SJSA1 (cell line): Measurements from ENCODE around the gene NRG3. TPM values are rescaled to one million over a fixed set of nuclear protein-coding genes. Genes with fewer than 3 reads are reported as not detected.

ENCODE experiments used
- DNase-seq, 2 experiments: peaks; one replicate each; pipeline ENCODE4 v3.0.0-alpha.2; 2015 to 2020; ENCODE audit warnings: low spot score in 2 of 2, low read depth in 1 of 2
- H3K27ac ChIP-seq: fragments of 250-450 bp; sonication (Bioruptor Pico); 2 replicates; pipeline ENCODE4 v1.5.1; 2020; ENCODE audit warnings: mild to moderate bottlenecking, moderate library complexity
- H3K27me3 ChIP-seq: fragments of 250-450 bp; sonication (Bioruptor Pico); replicated peaks from 2 replicates; pipeline ENCODE4 v1.5.1; 2020; ENCODE audit warnings: mild to moderate bottlenecking, moderate library complexity
- H3K36me3 ChIP-seq: fragments of 250-450 bp; sonication (Bioruptor Pico); 2 replicates; pipeline ENCODE4 v1.5.1; 2020; ENCODE audit warnings: mild to moderate bottlenecking
- H3K4me1 ChIP-seq: fragments of 250-450 bp; sonication (Bioruptor Pico); replicated peaks from 2 replicates; pipeline ENCODE4 v1.6.1; 2021; ENCODE audit warnings: mild to moderate bottlenecking
- H3K4me3 ChIP-seq: fragments of 250-450 bp; sonication (Bioruptor Pico); 2 replicates; pipeline ENCODE4 v1.5.1; 2020; ENCODE audit warnings: mild to moderate bottlenecking
- H3K9me3 ChIP-seq: fragments of 250-450 bp; sonication (Bioruptor Pico); replicated peaks from 2 replicates; pipeline ENCODE4 v1.5.1; 2020; ENCODE audit warnings: mild to moderate bottlenecking
- total RNA-seq: library from RNA; depleted of rRNA; stranded (reverse); fragments of >200 nt; shearing (Covaris generic); gene quantifications from 2 replicates; pipeline ENCODE4 v1.2.3, GENCODE V29; 2014

NRG3 gene
- total RNA-seq, 1 experiment from 2014 or later, result not detected

- Histone ChIP-seq H3K36me3 (no peaks in the 10 kb centered on the region), H3K4me3 (no peak overlapping the region), H3K27me3 (no peaks in the 10 kb centered on the region), H3K27ac (no peak overlapping the region), H3K9me3 (no peaks in the 10 kb centered on the region), H3K4me1 (no peaks in the 10 kb centered on the region)
- DNase-seq, result no peak
These were observed 926.3 kb downstream of the NRG3 start for GRCh38 chr10:82801289-82801688.

GRCh38 chr10:82811621-82812020, 936.6 kb downstream of the NRG3 start:
- Histone ChIP-seq H3K4me1 (no peaks in the 10 kb centered on the region), H3K4me3 (no peak overlapping the region), H3K9me3 (no peaks in the 10 kb centered on the region), H3K36me3 (no peaks in the 10 kb centered on the region), H3K27ac (no peak overlapping the region), H3K27me3 (no peaks in the 10 kb centered on the region)
- no peak for DNase-seq

- H3K36me3 ChIP-seq, result no peaks in the 10 kb centered on the region
- no peaks in the 10 kb centered on the region for H3K4me1 ChIP-seq
- H3K9me3 ChIP-seq, result no peaks in the 10 kb centered on the region; the same call in 1 of the 2 replicates
- no peak overlapping the region for H3K4me3 ChIP-seq
- DNase-seq, result no peak
- H3K27me3 ChIP-seq, result no peaks in the 10 kb centered on the region
- no peak overlapping the region for H3K27ac ChIP-seq
These were observed 938.9 kb downstream of the NRG3 start for GRCh38 chr10:82813856-82814255.

GRCh38 chr10:82814635-82815034, 939.6 kb downstream of the NRG3 start:
- Histone ChIP-seq H3K4me1 (no peaks in the 10 kb centered on the region), H3K36me3 (no peaks in the 10 kb centered on the region), H3K27ac (no peak overlapping the region), H3K27me3 (no peaks in the 10 kb centered on the region), H3K4me3 (no peak overlapping the region), H3K9me3 (no peaks in the 10 kb centered on the region; the same call in 1 of the 2 replicates)
- no peak for DNase-seq

GRCh38 chr10:82815680-82816079, 940.7 kb downstream of the NRG3 start:
- H3K27ac ChIP-seq, result no peak overlapping the region
- no peaks in the 10 kb centered on the region for H3K4me1 ChIP-seq
- DNase-seq, result no peak
- no peaks in the 10 kb centered on the region for H3K36me3 ChIP-seq
- H3K27me3 ChIP-seq, result no peaks in the 10 kb centered on the region
- H3K4me3 ChIP-seq, result no peak overlapping the region
- H3K9me3 ChIP-seq, result no peaks in the 10 kb centered on the region; the same call in 1 of the 2 replicates

- Histone ChIP-seq H3K27ac (no peak overlapping the region), H3K9me3 (no peaks in the 10 kb centered on the region; the same call in 1 of the 2 replicates), H3K27me3 (no peaks in the 10 kb centered on the region), H3K4me3 (no peak overlapping the region), H3K36me3 (no peaks in the 10 kb centered on the region), H3K4me1 (no peaks in the 10 kb centered on the region)
- DNase-seq, result no peak
These were observed 942.9 kb downstream of the NRG3 start for GRCh38 chr10:82817676-82818422.

- no peaks in the 10 kb centered on the region for H3K27me3 ChIP-seq
- no peaks in the 10 kb centered on the region for H3K36me3 ChIP-seq
- DNase-seq, result no peak
- no peaks in the 10 kb centered on the region; the same call in 1 of the 2 replicates for H3K9me3 ChIP-seq
- no peaks in the 10 kb centered on the region for H3K4me1 ChIP-seq
- H3K27ac ChIP-seq, result no peak overlapping the region
- H3K4me3 ChIP-seq, result no peak overlapping the region
These were observed 946.0 kb downstream of the NRG3 start for GRCh38 chr10:82821043-82821442.

- H3K4me1 ChIP-seq, result no peaks in the 10 kb centered on the region
- H3K36me3 ChIP-seq, result no peaks in the 10 kb centered on the region
- no peak overlapping the region for H3K27ac ChIP-seq
- no peak overlapping the region for H3K4me3 ChIP-seq
- H3K27me3 ChIP-seq, result no peaks in the 10 kb centered on the region
- DNase-seq, result no peak
- no peaks in the 10 kb centered on the region for H3K9me3 ChIP-seq
These were observed 951.1 kb downstream of the NRG3 start for GRCh38 chr10:82826132-82826531.

GRCh38 chr10:82827901-82828300, 952.9 kb downstream of the NRG3 start:
- Histone ChIP-seq H3K4me3 (no peak overlapping the region), H3K36me3 (no peaks in the 10 kb centered on the region), H3K27ac (no peak overlapping the region), H3K27me3 (no peaks in the 10 kb centered on the region), H3K4me1 (no peaks in the 10 kb centered on the region), H3K9me3 (0 out of 2 replicates have a peak, but pooled peaks cover 2% of the 10 kb centered on the region)
- DNase-seq, result no peak

GRCh38 chr10:82847242-82847641, 972.2 kb downstream of the NRG3 start:
- Histone ChIP-seq H3K4me3 (no peak overlapping the region), H3K27ac (no peak overlapping the region), H3K4me1 (no peaks in the 10 kb centered on the region), H3K9me3 (no peaks in the 10 kb centered on the region), H3K36me3 (no peaks in the 10 kb centered on the region), H3K27me3 (no peaks in the 10 kb centered on the region)
- DNase-seq, result no peak

- H3K4me1 ChIP-seq, result no peaks in the 10 kb centered on the region
- no peak overlapping the region for H3K27ac ChIP-seq
- no peak overlapping the region for H3K4me3 ChIP-seq
- no peaks in the 10 kb centered on the region for H3K36me3 ChIP-seq
- H3K9me3 ChIP-seq, result no peaks in the 10 kb centered on the region
- no peak for DNase-seq
- no peaks in the 10 kb centered on the region for H3K27me3 ChIP-seq
These were observed 975.2 kb downstream of the NRG3 start for GRCh38 chr10:82850191-82850590.

- Histone ChIP-seq H3K9me3 (no peaks in the 10 kb centered on the region), H3K4me1 (no peaks in the 10 kb centered on the region), H3K27ac (no peak overlapping the region), H3K4me3 (no peak overlapping the region), H3K36me3 (no peaks in the 10 kb centered on the region), H3K27me3 (no peaks in the 10 kb centered on the region)
- DNase-seq, result no peak
These were observed 982.1 kb downstream of the NRG3 start for GRCh38 chr10:82856957-82857613.

GRCh38 chr10:82861889-82862288, 986.9 kb downstream of the NRG3 start:
- DNase-seq, result no peak
- H3K4me3 ChIP-seq, result no peak overlapping the region
- H3K4me1 ChIP-seq, result no peaks in the 10 kb centered on the region
- no peak overlapping the region for H3K27ac ChIP-seq
- no peaks in the 10 kb centered on the region for H3K9me3 ChIP-seq
- no peaks in the 10 kb centered on the region for H3K27me3 ChIP-seq
- H3K36me3 ChIP-seq, result no peaks in the 10 kb centered on the region

GRCh38 chr10:82865366-82865765, 990.4 kb downstream of the NRG3 start:
- H3K9me3 ChIP-seq, result no peaks in the 10 kb centered on the region
- DNase-seq, result no peak
- H3K4me3 ChIP-seq, result no peak overlapping the region
- no peaks in the 10 kb centered on the region for H3K27me3 ChIP-seq
- H3K27ac ChIP-seq, result no peak overlapping the region
- H3K36me3 ChIP-seq, result no peaks in the 10 kb centered on the region
- no peaks in the 10 kb centered on the region for H3K4me1 ChIP-seq
